ENCODE results near the gene KRTAP12-1. TPM values are rescaled to one million over a fixed set of nuclear protein-coding genes. Genes with fewer than 3 reads are reported as not detected.
"Not testable (repeated sequence)": the region's sequence is repeated elsewhere in the genome, so short reads cannot be mapped to it uniquely, and the experiment has no call there.

The KRTAP12-1 gene
- total RNA-seq, 1 donor from 2014 or later: not detected

GRCh38 chr21:44653123-44653522 lies 28.8 kb downstream of the KRTAP12-1 start:
- no peak for DNase-seq
- intact Hi-C loops (cut with DNase I): no loop called here

GRCh38 chr21:44650973-44651675 lies 30.8 kb downstream of the KRTAP12-1 start:
- DNase-seq (no peak), ATAC-seq (ENCODE audit: poor library complexity) (no peak)
- intact Hi-C loops (cut with DNase I): no loop called here

More at GRCh38 chr21:44653123-44653522, 28.8 kb downstream of the KRTAP12-1 start:
- no peak for ATAC-seq (ENCODE audit: poor library complexity)

- ATAC-seq (ENCODE audit: poor library complexity): no peak
- intact Hi-C loops (cut with DNase I): no loop called here
- no peak for DNase-seq
Observed at GRCh38 chr21:44650265-44650972, 31.5 kb downstream of the KRTAP12-1 start.

GRCh38 chr21:44649521-44650100 lies 32.4 kb downstream of the KRTAP12-1 start:
- intact Hi-C loops (cut with DNase I): no loop called here
- ATAC-seq (ENCODE audit: poor library complexity): no peak

GRCh38 chr21:44648557-44649311 lies 33.2 kb downstream of the KRTAP12-1 start:
- DNase-seq (no peak), ATAC-seq (ENCODE audit: poor library complexity) (no peak)
- intact Hi-C loops (cut with DNase I): no loop called here

More at GRCh38 chr21:44649521-44650100, 32.4 kb downstream of the KRTAP12-1 start:
- no peak for DNase-seq

- ATAC-seq (ENCODE audit: poor library complexity): no peak
- intact Hi-C loops (cut with DNase I): no loop called here
- no peak for DNase-seq
Observed at GRCh38 chr21:44647222-44647552, 34.8 kb downstream of the KRTAP12-1 start.

- intact Hi-C loops (cut with DNase I); DNase-seq; ATAC-seq (ENCODE audit: poor library complexity): not testable (repeated sequence)
Observed at GRCh38 chr21:44646366-44647221, 35.4 kb downstream of the KRTAP12-1 start, which contains the start of gene KRTAP10-11. TSS of gene KRTAP10-11 (plus strand) at chr21:44646414. CDS start at chr21:44646459, 45 bp downstream.

GRCh38 chr21:44644878-44645277 lies 37.1 kb downstream of the KRTAP12-1 start:
- intact Hi-C loops (cut with DNase I): no loop called here
- ATAC-seq (ENCODE audit: poor library complexity): no peak
- DNase-seq: no peak

- DNase-seq: no peak
- ATAC-seq (ENCODE audit: poor library complexity): no peak
- intact Hi-C loops (cut with DNase I): no loop called here
Observed at GRCh38 chr21:44643741-44644310, 38.1 kb downstream of the KRTAP12-1 start.

GRCh38 chr21:44640761-44641160 lies 41.2 kb downstream of the KRTAP12-1 start:
- ATAC-seq (ENCODE audit: poor library complexity) (no peak), DNase-seq (no peak)
- intact Hi-C loops (cut with DNase I): no loop called here

GRCh38 chr21:44639331-44639655 lies 42.7 kb downstream of the KRTAP12-1 start:
- ATAC-seq (ENCODE audit: poor library complexity) (no peak), DNase-seq (no peak)
- intact Hi-C loops (cut with DNase I): no loop called here

GRCh38 chr21:44638506-44639330 lies 43.2 kb downstream of the KRTAP12-1 start:
- DNase-seq; intact Hi-C loops (cut with DNase I); ATAC-seq (ENCODE audit: poor library complexity): not testable (repeated sequence)

- ATAC-seq (ENCODE audit: poor library complexity); intact Hi-C loops (cut with DNase I); DNase-seq: not testable (repeated sequence)
Observed at GRCh38 chr21:44637851-44638348, 44.1 kb downstream of the KRTAP12-1 start.

- no peak for ATAC-seq (ENCODE audit: poor library complexity)
- DNase-seq: no peak
- intact Hi-C loops (cut with DNase I): no loop called here
Observed at GRCh38 chr21:44637018-44637850, 44.7 kb downstream of the KRTAP12-1 start, which contains the start of gene KRTAP10-10. TSS of gene KRTAP10-10 (plus strand) at chr21:44637356. CDS start at chr21:44637418, 62 bp downstream.

GRCh38 chr21:44636209-44637017 lies 45.5 kb downstream of the KRTAP12-1 start:
- no peak for DNase-seq
- intact Hi-C loops (cut with DNase I): no loop called here
- no peak for ATAC-seq (ENCODE audit: poor library complexity)
